Transverse colon (tissue), 4 donors: ENCODE measurements around the gene CDKN2B-AS1.

Experiments used
- EP300 ChIP-seq: sonication (generic); formaldehyde crosslinking; IDR thresholded peaks from one replicate; pipeline ENCODE4 v1.6.1; 2017; ENCODE audit warnings: antibody characterized with exemption, low read depth
- POLR2AphosphoS5 ChIP-seq, 3 donors: sonication (generic); formaldehyde crosslinking; IDR thresholded peaks; one replicate each; pipeline ENCODE4 v1.6.1; 2016; ENCODE audit warnings: antibody characterized with exemption in 3 of 3
- TF ChIP-seq, protein P1 (sequence below), 5 experiments: fragments of 200-600 bp in 3 of 5; fragments of 450-650 bp in 2 of 5; sonication (generic) in 3 of 5; IDR thresholded peaks; 1 replicate in 2 of 5; 2 replicates in 3 of 5; pipeline ENCODE4 v1.5.1; 2016 to 2017; ENCODE audit warnings: antibody characterized with exemption in 5 of 5, inconsistent platforms in 3 of 5, mild to moderate bottlenecking in 2 of 5, moderate library complexity in 1 of 5

DNA sequence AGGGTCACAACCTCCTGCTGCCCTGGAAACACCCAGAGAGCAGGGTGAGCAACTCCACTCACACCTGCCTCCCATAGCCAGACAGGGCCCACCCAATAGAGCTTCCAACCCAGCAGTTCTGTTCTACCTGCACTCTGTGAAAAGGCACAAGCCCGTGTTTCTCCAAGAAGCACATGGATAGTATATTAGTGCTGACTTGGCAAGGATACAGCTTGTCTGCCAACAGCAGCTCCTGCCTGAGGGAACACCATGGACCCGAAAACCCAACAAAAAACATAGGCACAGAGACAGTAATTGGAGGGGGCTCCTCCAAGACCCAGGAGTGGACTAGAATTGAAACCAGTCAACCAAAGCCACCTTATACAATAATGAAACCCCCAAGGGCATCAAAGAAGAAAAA is 49.0 kb upstream of the CDKN2B-AS1 start:
- TF ChIP-seq EP300 (no peak), POLR2AphosphoS5 (IDR thresholded peaks at IDR 0.05) (no peak)
- TF ChIP-seq, protein P1, sequence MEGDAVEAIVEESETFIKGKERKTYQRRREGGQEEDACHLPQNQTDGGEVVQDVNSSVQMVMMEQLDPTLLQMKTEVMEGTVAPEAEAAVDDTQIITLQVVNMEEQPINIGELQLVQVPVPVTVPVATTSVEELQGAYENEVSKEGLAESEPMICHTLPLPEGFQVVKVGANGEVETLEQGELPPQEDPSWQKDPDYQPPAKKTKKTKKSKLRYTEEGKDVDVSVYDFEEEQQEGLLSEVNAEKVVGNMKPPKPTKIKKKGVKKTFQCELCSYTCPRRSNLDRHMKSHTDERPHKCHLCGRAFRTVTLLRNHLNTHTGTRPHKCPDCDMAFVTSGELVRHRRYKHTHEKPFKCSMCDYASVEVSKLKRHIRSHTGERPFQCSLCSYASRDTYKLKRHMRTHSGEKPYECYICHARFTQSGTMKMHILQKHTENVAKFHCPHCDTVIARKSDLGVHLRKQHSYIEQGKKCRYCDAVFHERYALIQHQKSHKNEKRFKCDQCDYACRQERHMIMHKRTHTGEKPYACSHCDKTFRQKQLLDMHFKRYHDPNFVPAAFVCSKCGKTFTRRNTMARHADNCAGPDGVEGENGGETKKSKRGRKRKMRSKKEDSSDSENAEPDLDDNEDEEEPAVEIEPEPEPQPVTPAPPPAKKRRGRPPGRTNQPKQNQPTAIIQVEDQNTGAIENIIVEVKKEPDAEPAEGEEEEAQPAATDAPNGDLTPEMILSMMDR (IDR thresholded peaks at IDR 0.05), result no peak
